ENCODE data around the gene RAB11B. TPM values are rescaled to one million over a fixed set of nuclear protein-coding genes. Genes with fewer than 3 reads are reported as not detected.
A peak's percentile ranks its signal among the peaks of the same experiment; 100 is the strongest.

The RAB11B gene
- total RNA-seq, 1 experiment from 2014 or later, result 140 TPM

GRCh38 chr19:8355631-8356402 lies 34.3 kb upstream of the RAB11B start (continued):
- TF ChIP-seq POLR2A (IDR thresholded peaks at IDR 0.05; ENCODE audit: borderline replicate concordance, extremely low read depth, insufficient read depth, insufficient read length) (no peak), YY1 (IDR thresholded peaks at IDR 0.05; ENCODE audit: extremely low read depth, insufficient replicate concordance, low read depth, low read length) (no peak), SP1 (IDR thresholded peaks at IDR 0.05; ENCODE audit: low read depth) (peak; percentile 96), RAD21 (IDR thresholded peaks at IDR 0.05; ENCODE audit: low read depth) (peak; percentile 54), EGR1 (IDR thresholded peaks at IDR 0.05; ENCODE audit: low read depth) (peak; percentile 75)

DNA sequence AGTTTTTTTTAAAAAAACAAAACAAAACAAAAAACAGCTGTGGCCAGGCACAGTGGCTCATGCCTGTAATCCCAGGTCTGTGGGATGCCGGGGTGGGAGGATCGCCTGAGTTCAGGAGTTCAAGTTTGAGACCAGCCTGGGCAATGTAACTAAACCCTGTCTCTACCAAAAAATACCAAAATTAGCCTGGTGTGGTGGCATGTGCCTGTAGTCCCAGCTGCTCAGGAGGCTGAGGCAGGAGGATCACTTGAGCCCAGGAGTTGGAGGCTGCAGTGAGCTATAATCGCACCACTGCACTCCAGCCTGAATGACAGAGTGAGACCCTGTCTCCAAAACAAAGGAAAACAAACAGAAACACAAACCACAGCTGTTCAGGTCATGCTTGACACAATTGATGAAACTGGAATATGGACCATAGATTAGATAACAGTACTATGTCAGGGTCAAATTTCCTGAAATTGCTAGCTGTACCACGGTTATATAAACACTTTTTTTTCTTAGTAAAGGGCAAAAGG lies 33.1 kb upstream of the RAB11B start:
- no TSS peak for BruUV-seq (replicated peaks)
- Histone ChIP-seq H3K9me3 (ENCODE audit: control insufficient read depth in 1 of 2, insufficient read depth in 1 of 2, low read depth in 1 of 2, low read length in 2 of 2) (no peaks in the 10 kb centered on the region), H3K9ac (ENCODE audit: low read length) (no peak overlapping the region), H3K4me3 (replicated peaks in 1 of 2; ENCODE audit: low read depth in 1 of 2, low read length in 2 of 2) (no peak overlapping the region), H2AFZ (ENCODE audit: low read depth, low read length, poor library complexity, severe bottlenecking) (no peak overlapping the region), H3K36me3 (ENCODE audit: control insufficient read depth in 1 of 2, insufficient read depth in 2 of 2, low read length in 2 of 2) (no peaks in the 10 kb centered on the region), H3K79me2 (ENCODE audit: insufficient read depth, low read length) (no peaks in the 10 kb centered on the region), H3K27ac (ENCODE audit: low read depth, low read length) (no peak overlapping the region), H3K4me2 (ENCODE audit: low read length) (no peak overlapping the region), H3K27me3 (ENCODE audit: insufficient read depth, low read length) (no peaks in the 10 kb centered on the region), H3K9me2 (ENCODE audit: insufficient read depth) (no peaks in the 10 kb centered on the region), H4K20me1 (ENCODE audit: insufficient read depth) (no peaks in the 10 kb centered on the region), H3K4me1 (ENCODE audit: control insufficient read depth in 1 of 2, insufficient read depth in 2 of 2, low read length in 2 of 2) (peaks cover 41 to 73% of the 10 kb centered on the region in 2 experiments)
- POLR2A ChIA-PET, result interaction anchor here (1.2 kb wide), 1 partner anchor 157 kb away, joined by 3 read pairs; the partner anchor contains the start of gene ZNF414
- no peak for ATAC-seq
- no peak for DNase-seq (ENCODE audit: low read depth, low spot score)
- CTCF ChIA-PET, result interaction anchor here (1.7 kb wide), 1 partner anchor 149 kb away, joined by 6 read pairs; no protein-coding TSS in a partner anchor
- intact Hi-C loops (cut with micrococcal nuclease), result loop anchor here (10.0 kb wide), 1 partner anchor 88 kb away; the partner anchor contains the start of gene HNRNPM
- TF ChIP-seq EZH2phosphoT487 (IDR thresholded peaks at IDR 0.05; ENCODE audit: borderline replicate concordance) (no peak), ZFX (IDR thresholded peaks at IDR 0.05) (no peak), CBX3 (IDR thresholded peaks at IDR 0.05; ENCODE audit: low read depth) (no peak), RAD21 (IDR thresholded peaks at IDR 0.05; ENCODE audit: low read depth) (no peak), SRF (IDR thresholded peaks at IDR 0.05; ENCODE audit: low read depth) (no peak), POLR2A (IDR thresholded peaks at IDR 0.05; ENCODE audit: borderline replicate concordance, extremely low read depth, insufficient read depth, insufficient read length) (no peak), ELF1 (IDR thresholded peaks at IDR 0.05; ENCODE audit: borderline replicate concordance, low read depth) (no peak), CEBPB (IDR thresholded peaks at IDR 0.05; ENCODE audit: low read depth) (no peak)
- TF ChIP-seq, protein P1, sequence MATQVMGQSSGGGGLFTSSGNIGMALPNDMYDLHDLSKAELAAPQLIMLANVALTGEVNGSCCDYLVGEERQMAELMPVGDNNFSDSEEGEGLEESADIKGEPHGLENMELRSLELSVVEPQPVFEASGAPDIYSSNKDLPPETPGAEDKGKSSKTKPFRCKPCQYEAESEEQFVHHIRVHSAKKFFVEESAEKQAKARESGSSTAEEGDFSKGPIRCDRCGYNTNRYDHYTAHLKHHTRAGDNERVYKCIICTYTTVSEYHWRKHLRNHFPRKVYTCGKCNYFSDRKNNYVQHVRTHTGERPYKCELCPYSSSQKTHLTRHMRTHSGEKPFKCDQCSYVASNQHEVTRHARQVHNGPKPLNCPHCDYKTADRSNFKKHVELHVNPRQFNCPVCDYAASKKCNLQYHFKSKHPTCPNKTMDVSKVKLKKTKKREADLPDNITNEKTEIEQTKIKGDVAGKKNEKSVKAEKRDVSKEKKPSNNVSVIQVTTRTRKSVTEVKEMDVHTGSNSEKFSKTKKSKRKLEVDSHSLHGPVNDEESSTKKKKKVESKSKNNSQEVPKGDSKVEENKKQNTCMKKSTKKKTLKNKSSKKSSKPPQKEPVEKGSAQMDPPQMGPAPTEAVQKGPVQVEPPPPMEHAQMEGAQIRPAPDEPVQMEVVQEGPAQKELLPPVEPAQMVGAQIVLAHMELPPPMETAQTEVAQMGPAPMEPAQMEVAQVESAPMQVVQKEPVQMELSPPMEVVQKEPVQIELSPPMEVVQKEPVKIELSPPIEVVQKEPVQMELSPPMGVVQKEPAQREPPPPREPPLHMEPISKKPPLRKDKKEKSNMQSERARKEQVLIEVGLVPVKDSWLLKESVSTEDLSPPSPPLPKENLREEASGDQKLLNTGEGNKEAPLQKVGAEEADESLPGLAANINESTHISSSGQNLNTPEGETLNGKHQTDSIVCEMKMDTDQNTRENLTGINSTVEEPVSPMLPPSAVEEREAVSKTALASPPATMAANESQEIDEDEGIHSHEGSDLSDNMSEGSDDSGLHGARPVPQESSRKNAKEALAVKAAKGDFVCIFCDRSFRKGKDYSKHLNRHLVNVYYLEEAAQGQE (IDR thresholded peaks at IDR 0.05; ENCODE audit: low read depth), result no peak
- TF ChIP-seq, protein P2, sequence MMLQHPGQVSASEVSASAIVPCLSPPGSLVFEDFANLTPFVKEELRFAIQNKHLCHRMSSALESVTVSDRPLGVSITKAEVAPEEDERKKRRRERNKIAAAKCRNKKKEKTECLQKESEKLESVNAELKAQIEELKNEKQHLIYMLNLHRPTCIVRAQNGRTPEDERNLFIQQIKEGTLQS (IDR thresholded peaks at IDR 0.05), result no peak
- TF ChIP-seq, protein P3, sequence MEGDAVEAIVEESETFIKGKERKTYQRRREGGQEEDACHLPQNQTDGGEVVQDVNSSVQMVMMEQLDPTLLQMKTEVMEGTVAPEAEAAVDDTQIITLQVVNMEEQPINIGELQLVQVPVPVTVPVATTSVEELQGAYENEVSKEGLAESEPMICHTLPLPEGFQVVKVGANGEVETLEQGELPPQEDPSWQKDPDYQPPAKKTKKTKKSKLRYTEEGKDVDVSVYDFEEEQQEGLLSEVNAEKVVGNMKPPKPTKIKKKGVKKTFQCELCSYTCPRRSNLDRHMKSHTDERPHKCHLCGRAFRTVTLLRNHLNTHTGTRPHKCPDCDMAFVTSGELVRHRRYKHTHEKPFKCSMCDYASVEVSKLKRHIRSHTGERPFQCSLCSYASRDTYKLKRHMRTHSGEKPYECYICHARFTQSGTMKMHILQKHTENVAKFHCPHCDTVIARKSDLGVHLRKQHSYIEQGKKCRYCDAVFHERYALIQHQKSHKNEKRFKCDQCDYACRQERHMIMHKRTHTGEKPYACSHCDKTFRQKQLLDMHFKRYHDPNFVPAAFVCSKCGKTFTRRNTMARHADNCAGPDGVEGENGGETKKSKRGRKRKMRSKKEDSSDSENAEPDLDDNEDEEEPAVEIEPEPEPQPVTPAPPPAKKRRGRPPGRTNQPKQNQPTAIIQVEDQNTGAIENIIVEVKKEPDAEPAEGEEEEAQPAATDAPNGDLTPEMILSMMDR (IDR thresholded peaks at IDR 0.05 in 2 of 3, conservative IDR thresholded peaks at IDR 0.05 in 1 of 3; ENCODE audit: borderline replicate concordance in 1 of 3, insufficient read depth in 1 of 3, low read depth in 2 of 3, low read length in 2 of 3), result no peak
- RAD21 ChIA-PET (ENCODE audit: low non-redundant PET in 1 of 2, low total read pairs in 2 of 2, uncharacterized antibody in 2 of 2, unreplicated experiment in 2 of 2), result no interaction called here
